HCT116 (cell line): ENCODE measurements around the gene SIX3. TPM values are rescaled to one million over a fixed set of nuclear protein-coding genes. Genes with fewer than 3 reads are reported as not detected.

ENCODE experiments used
- ATAC-seq: fragments of 200-7000 bp; cut with Tn5 transposase; 2 replicates; pipeline ENCODE4 v1.9.1; 2020; ENCODE audit warnings: mild to moderate bottlenecking, moderate library complexity
- BruUV-seq: library from RNA; stranded (reverse); fragments of 400-500 nt; replicated peaks from 2 replicates; lab custom pipeline; 2021; lab: Mats Ljungman, UMichigan
- CTCF ChIA-PET: fragments of 300-600 bp; sonication (Branson Sonifier 250); formaldehyde crosslinking; loops from one replicate; lab custom pipeline; 2021; ENCODE audit warnings: antibody characterized with exemption; lab: Charles Lee
- POLR2A ChIA-PET: fragments of 300-600, 350-600 bp; sonication (Branson Sonifier 250); formaldehyde crosslinking; loops from one replicate; lab custom pipeline; 2021; ENCODE audit warnings: antibody characterized with exemption; lab: Charles Lee
- RAD21 ChIA-PET, 2 experiments: fragments of 300-600 bp; sonication (Branson Sonifier 250); formaldehyde crosslinking; loops; one replicate each; lab custom pipeline; 2023; ENCODE audit warnings: low total read pairs in 2 of 2; ENCODE audit not compliant: uncharacterized antibody in 2 of 2, unreplicated experiment in 2 of 2, low non-redundant PET in 1 of 2; lab: Charles Lee
- DNase-seq: peaks from one replicate; pipeline ENCODE4 v3.0.0-alpha.2; 2010; ENCODE audit warnings: low read depth, low spot score
- H2AFZ ChIP-seq: fragments of 200-600 bp; shearing (Covaris generic), sonication (generic); 2 replicates; pipeline ENCODE4 v1.6.1; 2017; ENCODE audit warnings: low read depth, mixed run types, mixed read lengths, antibody characterized with exemption, low read length; ENCODE audit not compliant: poor library complexity, severe bottlenecking
- H3K27ac ChIP-seq: 2 replicates; pipeline ENCODE4 v1.5.1; 2012; ENCODE audit warnings: low read depth, low read length
- H3K27me3 ChIP-seq: fragments of 200-600 bp; sonication (generic); 2 replicates; pipeline ENCODE4 v1.6.1; 2016; ENCODE audit warnings: mixed run types, low read length, mixed read lengths; ENCODE audit not compliant: insufficient read depth
- H3K36me3 ChIP-seq, 2 experiments: fragments of 200-500 bp in 1 of 2; fragments of 200-600 bp in 1 of 2; sonication (Bioruptor generic) in 1 of 2; sonication (generic) in 1 of 2; 2 replicates each; pipeline versions ENCODE4 v1.5.1 to v1.6.1; 2014 to 2016; ENCODE audit warnings: low read length in 2 of 2, inconsistent platforms in 1 of 2, mixed read lengths in 1 of 2, mixed run types in 1 of 2; ENCODE audit not compliant: insufficient read depth in 2 of 2, control insufficient read depth in 1 of 2
- H3K4me1 ChIP-seq, 2 experiments: fragments of 200-600 bp in 1 of 2; sonication (generic) in 1 of 2; 2 replicates each; pipeline versions ENCODE4 v1.5.1 to v1.6.1; 2012 to 2017; ENCODE audit warnings: low read length in 2 of 2, inconsistent platforms in 1 of 2, mild to moderate bottlenecking in 1 of 2, mixed read lengths in 1 of 2, mixed run types in 1 of 2, moderate library complexity in 1 of 2; ENCODE audit not compliant: insufficient read depth in 2 of 2, control insufficient read depth in 1 of 2
- H3K4me2 ChIP-seq: fragments of 200-600 bp; sonication (generic); 2 replicates; pipeline ENCODE4 v1.6.1; 2017; ENCODE audit warnings: mixed run types, low read length, mixed read lengths
- H3K4me3 ChIP-seq, 2 experiments: fragments of 200-600 bp in 1 of 2; sonication (generic) in 1 of 2; replicated peaks in 1 of 2; 2 replicates each; pipeline ENCODE4 v1.5.1; 2011 to 2016; ENCODE audit warnings: low read length in 2 of 2, control low read depth in 1 of 2, low read depth in 1 of 2, mild to moderate bottlenecking in 1 of 2, mixed read lengths in 1 of 2, mixed run types in 1 of 2
- H3K79me2 ChIP-seq: fragments of 200-600 bp; sonication (generic); 2 replicates; pipeline ENCODE4 v1.6.1; 2017; ENCODE audit warnings: mild to moderate bottlenecking, mixed run types, low read length, moderate library complexity, mixed read lengths; ENCODE audit not compliant: insufficient read depth
- H3K9ac ChIP-seq: fragments of 200-600 bp; sonication (generic); 2 replicates; pipeline ENCODE4 v1.6.1; 2016; ENCODE audit warnings: low read length, mixed read lengths
- H3K9me2 ChIP-seq: fragments of 200-600 bp; sonication (generic), shearing (Covaris generic); 2 replicates; pipeline ENCODE4 v1.6.1; 2017; ENCODE audit warnings: mixed run types, mild to moderate bottlenecking, moderate library complexity; ENCODE audit not compliant: insufficient read depth
- H3K9me3 ChIP-seq, 2 experiments: fragments of 200-500 bp in 1 of 2; fragments of 200-600 bp in 1 of 2; sonication (Bioruptor generic) in 1 of 2; sonication (generic) in 1 of 2; 2 replicates each; pipeline ENCODE4 v1.6.1; 2014 to 2017; ENCODE audit warnings: low read length in 2 of 2, mixed read lengths in 2 of 2, inconsistent platforms in 1 of 2, low read depth in 1 of 2, mild to moderate bottlenecking in 1 of 2, mixed run types in 1 of 2, moderate library complexity in 1 of 2; ENCODE audit not compliant: control insufficient read depth in 1 of 2, insufficient read depth in 1 of 2
- H4K20me1 ChIP-seq: fragments of 200-600 bp; sonication (generic), shearing (Covaris generic); 2 replicates; pipeline ENCODE4 v1.6.1; 2017; ENCODE audit warnings: mixed run types, mild to moderate bottlenecking, moderate library complexity; ENCODE audit not compliant: insufficient read depth
- CBX3 ChIP-seq: IDR thresholded peaks from 2 replicates; pipeline ENCODE4 v1.6.1; 2012; ENCODE audit warnings: low read depth
- CEBPB ChIP-seq: IDR thresholded peaks from 2 replicates; pipeline ENCODE4 v1.6.1; 2012; ENCODE audit warnings: low read depth
- ELF1 ChIP-seq: IDR thresholded peaks from 2 replicates; pipeline ENCODE4 v1.6.1; 2012; ENCODE audit warnings: low read depth, borderline replicate concordance
- EZH2 ChIP-seq: fragments of 200-600 bp; sonication (generic); IDR thresholded peaks from 2 replicates; pipeline ENCODE4 v1.6.1; 2017; ENCODE audit warnings: antibody characterized with exemption, mixed run types
- EZH2phosphoT487 ChIP-seq: fragments of 200-600 bp; IDR thresholded peaks from 2 replicates; pipeline ENCODE4 v1.6.1; 2018; ENCODE audit warnings: antibody characterized with exemption, borderline replicate concordance
- FOSL1 ChIP-seq: IDR thresholded peaks from 2 replicates; pipeline ENCODE4 v1.6.1; 2012; ENCODE audit warnings: low read depth
- POLR2AphosphoS5 ChIP-seq: IDR thresholded peaks from 2 replicates; pipeline ENCODE4 v1.6.1; 2011; ENCODE audit warnings: mild to moderate bottlenecking, low read depth, low read length, moderate library complexity
- SIN3A ChIP-seq: IDR thresholded peaks from 2 replicates; pipeline ENCODE4 v1.6.1; 2012; ENCODE audit warnings: low read depth
- SP1 ChIP-seq: IDR thresholded peaks from 2 replicates; pipeline ENCODE4 v1.6.1; 2012; ENCODE audit warnings: low read depth
- TCF7L2 ChIP-seq: IDR thresholded peaks from 2 replicates; pipeline ENCODE4 v1.7.0; 2011; ENCODE audit warnings: borderline replicate concordance, inconsistent platforms; ENCODE audit not compliant: insufficient read depth, insufficient read length; ENCODE audit errors: extremely low read depth
- ZFX ChIP-seq: fragments of 450-650 bp; IDR thresholded peaks from 2 replicates; pipeline ENCODE4 v1.6.1; 2017
- ZNF274 ChIP-seq: fragments of 200-500 bp; sonication (Bioruptor generic); IDR thresholded peaks from 2 replicates; pipeline ENCODE4 v1.6.1; 2014; ENCODE audit warnings: mild to moderate bottlenecking, low read depth, low read length, inconsistent platforms
- intact Hi-C: fragments of 100-400 bp; cut with micrococcal nuclease; formaldehyde crosslinking; loops from 2 replicates; pipeline ENCODE4 v1.10.0; 2022
- total RNA-seq: library from RNA; stranded (reverse); gene quantifications from one replicate; pipeline ENCODE4 v1.2.1, GENCODE V29; 2021; ENCODE audit not compliant: unreplicated experiment
- TF ChIP-seq, protein P1 (sequence below): IDR thresholded peaks from 2 replicates; pipeline ENCODE4 v1.6.1; 2012

The SIX3 gene
- total RNA-seq, 1 experiment from 2014 or later: 1.2 TPM

DNA sequence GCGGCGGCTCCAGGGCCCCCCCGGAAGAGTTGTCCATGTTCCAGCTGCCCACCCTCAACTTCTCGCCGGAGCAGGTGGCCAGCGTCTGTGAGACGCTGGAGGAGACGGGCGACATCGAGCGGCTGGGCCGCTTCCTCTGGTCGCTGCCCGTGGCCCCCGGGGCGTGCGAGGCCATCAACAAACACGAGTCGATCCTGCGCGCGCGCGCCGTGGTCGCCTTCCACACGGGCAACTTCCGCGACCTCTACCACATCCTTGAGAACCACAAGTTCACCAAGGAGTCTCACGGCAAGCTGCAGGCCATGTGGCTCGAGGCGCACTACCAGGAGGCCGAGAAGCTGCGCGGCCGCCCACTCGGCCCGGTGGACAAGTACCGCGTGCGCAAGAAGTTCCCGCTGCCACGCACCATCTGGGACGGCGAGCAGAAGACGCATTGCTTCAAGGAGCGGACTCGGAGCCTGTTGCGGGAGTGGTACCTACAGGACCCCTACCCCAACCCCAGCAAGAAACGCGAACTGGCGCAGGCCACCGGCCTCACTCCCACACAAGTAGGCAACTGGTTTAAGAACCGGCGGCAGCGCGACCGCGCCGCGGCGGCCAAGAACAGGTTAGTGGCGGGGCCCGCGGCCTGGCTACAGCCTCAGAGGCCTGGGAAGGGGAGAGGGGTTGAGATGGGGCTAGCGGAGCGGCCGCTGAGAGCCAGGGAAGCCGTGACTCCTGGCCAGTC, 965 bp downstream of the SIX3 start:
- ATAC-seq: no peak
- no peak for DNase-seq
- POLR2A ChIA-PET: no interaction called here
- no peaks in the 10 kb centered on the region for H3K27me3 ChIP-seq
- peaks cover 12 to 37% of the 10 kb centered on the region in 2 experiments; a peak in 3 of 4 replicates for H3K4me1 ChIP-seq
- RAD21 ChIA-PET: no interaction called here
- H3K27ac ChIP-seq: no peak overlapping the region; the same call in 1 of the 2 replicates
- CTCF ChIA-PET: no interaction called here
- no peaks in the 10 kb centered on the region for H4K20me1 ChIP-seq
- H2AFZ ChIP-seq: no peak overlapping the region
- no TSS peak for BruUV-seq
- H3K9ac ChIP-seq: no peak overlapping the region
- no peaks in the 10 kb centered on the region for H3K36me3 ChIP-seq
- H3K4me2 ChIP-seq: no peak overlapping the region
- intact Hi-C loops: no loop called here
- no peak overlapping the region for H3K4me3 ChIP-seq
- H3K9me2 ChIP-seq: no peaks in the 10 kb centered on the region
- no peak for TF ChIP-seq SP1
- TF ChIP-seq SIN3A: no peak
- TF ChIP-seq TCF7L2: no peak
- TF ChIP-seq EZH2: no peak
- no peak for TF ChIP-seq CBX3
- TF ChIP-seq FOSL1: no peak
- no peak for TF ChIP-seq EZH2phosphoT487
- TF ChIP-seq ELF1: no peak
- TF ChIP-seq, protein P1, sequence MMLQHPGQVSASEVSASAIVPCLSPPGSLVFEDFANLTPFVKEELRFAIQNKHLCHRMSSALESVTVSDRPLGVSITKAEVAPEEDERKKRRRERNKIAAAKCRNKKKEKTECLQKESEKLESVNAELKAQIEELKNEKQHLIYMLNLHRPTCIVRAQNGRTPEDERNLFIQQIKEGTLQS: no peak
- TF ChIP-seq CEBPB: no peak
- no peak for TF ChIP-seq ZNF274
- no peak for TF ChIP-seq ZFX
- TF ChIP-seq POLR2AphosphoS5: no peak
- H3K9me3 ChIP-seq: no peaks in the 10 kb centered on the region
- H3K79me2 ChIP-seq: no peaks in the 10 kb centered on the region
